TTC549 (cell line): ENCODE data around the gene DESI2.
"Not testable (repeated sequence)": the region's sequence is repeated elsewhere in the genome, so short reads cannot be mapped to it uniquely, and the experiment has no call there.

Source experiments
- FAIRE-seq: peaks from 2 replicates; lab custom pipeline; 2012; peaks lifted over from hg19 to GRCh38; lab: Jason Lieb, UNC

The DESI2 gene

GRCh38 chr1:244705261-244706234, 52.6 kb downstream of the DESI2 start:
- no peak for FAIRE-seq

GRCh38 chr1:244709076-244709475, 56.1 kb downstream of the DESI2 start:
- no peak for FAIRE-seq

GRCh38 chr1:244709476-244710368, 56.8 kb downstream of the DESI2 start:
- FAIRE-seq: no peak

GRCh38 chr1:244710474-244711062, 57.6 kb downstream of the DESI2 start:
- FAIRE-seq: no peak

- no peak for FAIRE-seq
These were observed 59.7 kb downstream of the DESI2 start for GRCh38 chr1:244712669-244713068.

GRCh38 chr1:244713332-244713731, 60.4 kb downstream of the DESI2 start:
- no peak for FAIRE-seq

GRCh38 chr1:244727871-244728474, 75.0 kb downstream of the DESI2 start:
- no peak for FAIRE-seq

GRCh38 chr1:244730153-244730933, 77.4 kb downstream of the DESI2 start:
- no peak for FAIRE-seq

GRCh38 chr1:244730934-244731434, 78.1 kb downstream of the DESI2 start:
- FAIRE-seq: no peak

- FAIRE-seq: no peak
These were observed 78.7 kb downstream of the DESI2 start for GRCh38 chr1:244731651-244732050.

GRCh38 chr1:244732851-244733450, 80.0 kb downstream of the DESI2 start:
- no peak for FAIRE-seq

- no peak for FAIRE-seq
These were observed 82.5 kb downstream of the DESI2 start for GRCh38 chr1:244735404-244735803.

GRCh38 chr1:244735876-244736561, 83.1 kb downstream of the DESI2 start:
- no peak for FAIRE-seq

GRCh38 chr1:244739140-244739539, 86.2 kb downstream of the DESI2 start:
- not testable (repeated sequence) for FAIRE-seq

GRCh38 chr1:244740027-244740617, 87.2 kb downstream of the DESI2 start:
- FAIRE-seq: not testable (repeated sequence)

- FAIRE-seq: no peak
These were observed 88.8 kb downstream of the DESI2 start for GRCh38 chr1:244741692-244742091.

GRCh38 chr1:244749230-244750016, 96.5 kb downstream of the DESI2 start:
- FAIRE-seq: no peak

- FAIRE-seq: no peak
These were observed 98.5 kb downstream of the DESI2 start for GRCh38 chr1:244751271-244751895.
